ENCODE measurements around the gene ZSWIM6. TPM values are rescaled to one million over a fixed set of nuclear protein-coding genes. Genes with fewer than 3 reads are reported as not detected.

The ZSWIM6 gene
- polyA plus RNA-seq, 1 experiment: 11.1 TPM

GRCh38 chr5:61327760-61328753, 4.0 kb upstream of the ZSWIM6 start:
- no peak for DNase-seq (ENCODE audit: low read depth)
- H3K27me3 ChIP-seq (ENCODE audit: control insufficient read depth, insufficient read depth, low read length): no peaks in the 10 kb centered on the region
- no peaks in the 10 kb centered on the region for H3K36me3 ChIP-seq (ENCODE audit: control insufficient read depth, insufficient read depth, low read length)
- H3K4me3 ChIP-seq (ENCODE audit: low read depth, low read length): no peak overlapping the region
- POLR2A ChIA-PET: no interaction called here
- TF ChIP-seq CTCF (IDR thresholded peaks at IDR 0.05; ENCODE audit: insufficient read depth, low read depth, low read length): no peak
- CTCF ChIA-PET: interaction anchor here (0.9 to 1.2 kb wide), 2 partner anchors 9 to 11 kb away, joined by 3 read pairs; no protein-coding TSS in a partner anchor

GRCh38 chr5:61328791-61329549, 3.1 kb upstream of the ZSWIM6 start:
- TF ChIP-seq CTCF (IDR thresholded peaks at IDR 0.05; ENCODE audit: insufficient read depth, low read depth, low read length): no peak
- ChIA-PET POLR2A (no interaction called here), CTCF (interaction anchor here (1.2 to 2.3 kb wide), 3 partner anchors 10 to 274 kb away, joined by 3 to 6 read pairs (median 4); no protein-coding TSS in a partner anchor)
- Histone ChIP-seq H3K27me3 (ENCODE audit: control insufficient read depth, insufficient read depth, low read length) (no peaks in the 10 kb centered on the region), H3K4me3 (ENCODE audit: low read depth, low read length) (no peak overlapping the region), H3K36me3 (ENCODE audit: control insufficient read depth, insufficient read depth, low read length) (no peaks in the 10 kb centered on the region)
- no peak for DNase-seq (ENCODE audit: low read depth)

- Histone ChIP-seq H3K27me3 (ENCODE audit: control insufficient read depth, insufficient read depth, low read length) (no peaks in the 10 kb centered on the region), H3K36me3 (ENCODE audit: control insufficient read depth, insufficient read depth, low read length) (no peaks in the 10 kb centered on the region), H3K4me3 (ENCODE audit: low read depth, low read length) (peak overlapping the region; percentile 79)
- ChIA-PET POLR2A (no interaction called here), CTCF (interaction anchor here (1.0 to 2.3 kb wide), 4 partner anchors 15 to 274 kb away, joined by 3 to 6 read pairs (median 5); no protein-coding TSS in a partner anchor)
- no peak for DNase-seq (ENCODE audit: low read depth)
- TF ChIP-seq CTCF (IDR thresholded peaks at IDR 0.05; ENCODE audit: insufficient read depth, low read depth, low read length): no peak
Measured at GRCh38 chr5:61329550-61330128, 2.4 kb upstream of the ZSWIM6 start.

GRCh38 chr5:61330341-61330844, 1.7 kb upstream of the ZSWIM6 start:
- ChIA-PET CTCF (interaction anchor here (0.8 to 2.3 kb wide), 8 partner anchors 16 to 275 kb away, joined by 3 to 6 read pairs (median 4); no protein-coding TSS in a partner anchor), POLR2A (interaction anchor here (0.6 kb wide), 1 partner anchor 29 kb away, joined by 3 read pairs; no protein-coding TSS in a partner anchor)
- Histone ChIP-seq H3K27me3 (ENCODE audit: control insufficient read depth, insufficient read depth, low read length) (no peaks in the 10 kb centered on the region), H3K36me3 (ENCODE audit: control insufficient read depth, insufficient read depth, low read length) (no peaks in the 10 kb centered on the region), H3K4me3 (ENCODE audit: low read depth, low read length) (peak overlapping the region; percentile 79)
- DNase-seq (ENCODE audit: low read depth): no peak
- TF ChIP-seq CTCF (IDR thresholded peaks at IDR 0.05; ENCODE audit: insufficient read depth, low read depth, low read length): no peak

Measured in BJ (cell line).